IMR-90 (cell line): ENCODE measurements around the gene PLCB4. TPM values are rescaled to one million over a fixed set of nuclear protein-coding genes. Genes with fewer than 3 reads are reported as not detected.

Experiments
- ATAC-seq: fragments of 200-7000 bp; cut with Tn5 transposase; 2 replicates; pipeline ENCODE4 v1.9.1; 2020; ENCODE audit warnings: low read depth, mild to moderate bottlenecking, moderate library complexity
- BruUV-seq: library from RNA; stranded (reverse); fragments of 400-500 nt; replicated peaks from 2 replicates; lab custom pipeline; 2021; lab: Mats Ljungman, UMichigan
- CTCF ChIA-PET: fragments of 300-600 bp; formaldehyde crosslinking; extraction: SDS; loops from one replicate; lab custom pipeline; 2021; ENCODE audit warnings: antibody characterized with exemption; lab: Yijun Ruan, JAX
- POLR2A ChIA-PET: fragments of 300-600 bp; sonication (Branson Sonifier 250); formaldehyde crosslinking; loops from one replicate; lab custom pipeline; 2022; ENCODE audit warnings: antibody characterized with exemption; ENCODE audit not compliant: unreplicated experiment; lab: Charles Lee
- DNase-seq: peaks from one replicate; pipeline ENCODE4 v3.0.0; 2013
- H2AFZ ChIP-seq: replicated peaks from 2 replicates; pipeline ENCODE3; 2013; ENCODE audit warnings: low read length, mild to moderate bottlenecking; ENCODE audit not compliant: poor library complexity
- H2AK5ac ChIP-seq: 2 replicates; pipeline ENCODE4 v1.6.1; 2013; ENCODE audit warnings: low read depth, low read length, inconsistent platforms
- H2AK9ac ChIP-seq: replicated peaks from 2 replicates; pipeline ENCODE3; 2013; ENCODE audit warnings: mild to moderate bottlenecking, low read depth, low read length, moderate library complexity; ENCODE audit not compliant: poor library complexity
- H2BK120ac ChIP-seq: 2 replicates; pipeline ENCODE4 v1.6.1; 2013; ENCODE audit warnings: low read depth, low read length, inconsistent platforms
- H2BK15ac ChIP-seq: 3 replicates; pipeline ENCODE4 v1.6.1; 2013; ENCODE audit warnings: low read depth, low read length, inconsistent platforms
- H2BK20ac ChIP-seq: 2 replicates; pipeline ENCODE4 v1.6.1; 2013; ENCODE audit warnings: low read depth, mild to moderate bottlenecking, inconsistent platforms, low read length, moderate library complexity
- H2BK5ac ChIP-seq: 2 replicates; pipeline ENCODE4 v1.6.1; 2013; ENCODE audit warnings: mild to moderate bottlenecking, low read depth, low read length, inconsistent platforms; ENCODE audit not compliant: poor library complexity, severe bottlenecking
- H3K14ac ChIP-seq: replicated peaks from 2 replicates; pipeline ENCODE4 v1.6.1; 2013; ENCODE audit warnings: low read depth, low read length, inconsistent platforms
- H3K18ac ChIP-seq: 2 replicates; pipeline ENCODE4 v1.6.1; 2013; ENCODE audit warnings: low read depth, low read length, control low read depth
- H3K23ac ChIP-seq: 2 replicates; pipeline ENCODE4 v1.6.1; 2013; ENCODE audit warnings: low read depth, low read length, inconsistent platforms
- H3K27ac ChIP-seq: 2 replicates; pipeline ENCODE4 v1.5.1; 2013; ENCODE audit warnings: mild to moderate bottlenecking, control low read depth, low read length; ENCODE audit not compliant: insufficient read depth
- H3K27me3 ChIP-seq: 2 replicates; pipeline ENCODE4 v1.6.1; 2013; ENCODE audit warnings: low read length; ENCODE audit not compliant: control insufficient read depth, insufficient read depth
- H3K36me3 ChIP-seq: 2 replicates; pipeline ENCODE4 v1.6.1; 2013; ENCODE audit warnings: low read length, mixed read lengths; ENCODE audit not compliant: control insufficient read depth, insufficient read depth
- H3K4ac ChIP-seq: 2 replicates; pipeline ENCODE4 v1.6.1; 2013; ENCODE audit warnings: low read depth, low read length, inconsistent platforms
- H3K4me1 ChIP-seq: 2 replicates; pipeline ENCODE4 v1.6.1; 2013; ENCODE audit warnings: low read length, mixed read lengths; ENCODE audit not compliant: control insufficient read depth, insufficient read depth
- H3K4me2 ChIP-seq: 2 replicates; pipeline ENCODE4 v1.6.1; 2013; ENCODE audit warnings: low read depth, mild to moderate bottlenecking, control low read depth, low read length, moderate library complexity
- H3K4me3 ChIP-seq: 2 replicates; pipeline ENCODE4 v1.5.1; 2013; ENCODE audit warnings: low read depth, mild to moderate bottlenecking, control low read depth, low read length, moderate library complexity; ENCODE audit not compliant: insufficient read depth
- H3K56ac ChIP-seq: 2 replicates; pipeline ENCODE4 v1.6.1; 2013; ENCODE audit warnings: low read length, inconsistent platforms; ENCODE audit not compliant: insufficient read depth; ENCODE audit errors: extremely low read depth
- H3K79me1 ChIP-seq, 2 experiments: 2 replicates each; pipeline ENCODE4 v1.6.1; 2013; ENCODE audit warnings: low read length in 2 of 2, inconsistent platforms in 1 of 2, low read depth in 1 of 2
- H3K9ac ChIP-seq: 2 replicates; pipeline ENCODE4 v1.6.1; 2013; ENCODE audit warnings: low read depth, low read length, control low read depth
- H3K9me1 ChIP-seq: 2 replicates; pipeline ENCODE4 v1.6.1; 2013; ENCODE audit warnings: low read length, inconsistent platforms; ENCODE audit not compliant: insufficient read depth
- H3K9me3 ChIP-seq: 2 replicates; pipeline ENCODE4 v1.6.1; 2013; ENCODE audit warnings: low read length; ENCODE audit not compliant: control insufficient read depth, insufficient read depth
- H4K20me1 ChIP-seq: 2 replicates; pipeline ENCODE4 v1.6.1; 2013; ENCODE audit warnings: low read length, inconsistent platforms; ENCODE audit not compliant: insufficient read depth
- H4K5ac ChIP-seq: 2 replicates; pipeline ENCODE4 v1.6.1; 2013; ENCODE audit warnings: mild to moderate bottlenecking, low read depth, low read length, control low read depth
- H4K8ac ChIP-seq, 2 experiments: 2 replicates each; pipeline ENCODE4 v1.6.1; 2013; ENCODE audit warnings: low read depth in 2 of 2, low read length in 2 of 2, control low read depth in 1 of 2, inconsistent platforms in 1 of 2
- H4K91ac ChIP-seq: 2 replicates; pipeline ENCODE4 v1.6.1; 2013; ENCODE audit warnings: low read depth, low read length, inconsistent platforms; ENCODE audit not compliant: insufficient read depth
- BHLHE40 ChIP-seq: fragments of 150-350 bp; IDR thresholded peaks from 2 replicates; pipeline ENCODE4 v1.6.1; 2016; ENCODE audit warnings: mild to moderate bottlenecking, low read depth, low read length
- CHD1 ChIP-seq: IDR thresholded peaks from 2 replicates; pipeline ENCODE4 v1.6.1; 2012; ENCODE audit warnings: low read depth, low read length, improper control_type of control experiment
- CTCF ChIP-seq: conservative IDR thresholded peaks from 2 replicates; pipeline ENCODE4 v1.5.1; 2012; ENCODE audit warnings: mild to moderate bottlenecking, low read depth, low read length, improper control_type of control experiment
- ELK1 ChIP-seq: fragments of 150-350 bp; IDR thresholded peaks from 2 replicates; pipeline ENCODE4 v1.6.1; 2016; ENCODE audit warnings: low read depth, mild to moderate bottlenecking, low read length, moderate library complexity, borderline replicate concordance
- MAZ ChIP-seq: IDR thresholded peaks from 2 replicates; pipeline ENCODE4 v1.6.1; 2012; ENCODE audit warnings: low read depth, mild to moderate bottlenecking, low read length, improper control_type of control experiment, moderate library complexity, borderline replicate concordance
- POLR2A ChIP-seq: IDR thresholded peaks from 2 replicates; pipeline ENCODE4 v1.6.1; 2012; ENCODE audit warnings: mild to moderate bottlenecking, low read depth, low read length
- RFX5 ChIP-seq: IDR thresholded peaks from 2 replicates; pipeline ENCODE4 v1.8.0; 2012; ENCODE audit warnings: low read depth, mild to moderate bottlenecking, low read length, moderate library complexity
- WGBS, 2 experiments: methylation state at CpG; one replicate each; pipeline versions ENCODE4 v1.1.5 to v1.1.7; 2013; ENCODE audit warnings: missing lambda C conversion rate in 2 of 2; ENCODE audit not compliant: insufficient read length in 1 of 2; ENCODE audit errors: extremely low coverage in 2 of 2; 5-methylcytosine and 5-hydroxymethylcytosine counted together
- dilution Hi-C: fragments of 300-500 bp; cut with HindIII; formaldehyde crosslinking; loops from one replicate; pipeline ENCODE4 v1.14.3; 2018; ENCODE audit warnings: low sequenced_read_pairs; ENCODE audit not compliant: unreplicated experiment
- in situ Hi-C: fragments of 300-500 bp; cut with MboI; formaldehyde crosslinking; loops from 3 replicates; pipeline ENCODE4 v1.14.3; 2019; ENCODE audit warnings: low sequenced_read_pairs, inconsistent platforms, mixed read lengths
- intact Hi-C: fragments of 100-400 bp; cut with micrococcal nuclease; formaldehyde crosslinking; loops from 2 replicates; pipeline ENCODE4 v1.10.0; 2022
- polyA plus RNA-seq, 3 experiments: library from polyadenylated mRNA; depleted of rRNA; stranded (reverse); fragments of >200 nt; gene quantifications; 2 replicates each; pipeline ENCODE4 v1.2.3, GENCODE V29; 2012; ENCODE audit warnings: low replicate concordance in 1 of 3
- total RNA-seq: library from RNA; depleted of rRNA; stranded (reverse); fragments of >200 nt; gene quantifications from 2 replicates; pipeline ENCODE4 v1.2.3, GENCODE V29; 2012

Gene PLCB4
- total and polyA plus RNA-seq, 2 of the 4 experiments (the other 2 are of a cell fraction) = 12.5 to 24.0 TPM

GRCh38 chr20:9117548-9117947 is 48.7 kb downstream of the PLCB4 start:
- H3K23ac ChIP-seq = no peak overlapping the region
- H3K14ac ChIP-seq = no peak overlapping the region
- no peak overlapping the region for H2AFZ ChIP-seq
- H3K79me1 ChIP-seq = peaks cover 36 to 56% of the 10 kb centered on the region in 2 experiments
- in situ Hi-C loops = no loop called here
- DNase-seq = no peak
- 100% methylated on average over 1 of the region's 3 CpGs; no CpG with 5 or more reads in 1 of the 2 experiments for WGBS, 2 experiments
- no peaks in the 10 kb centered on the region for H3K27me3 ChIP-seq
- H3K9ac ChIP-seq = no peak overlapping the region
- no peak overlapping the region for H3K18ac ChIP-seq
- no peak overlapping the region for H2BK15ac ChIP-seq
- no peak overlapping the region for H4K91ac ChIP-seq
- no peaks in the 10 kb centered on the region for H3K36me3 ChIP-seq
- no peak overlapping the region for H3K4me2 ChIP-seq
- H3K27ac ChIP-seq = no peak overlapping the region
- peaks cover 20% of the 10 kb centered on the region for H3K9me1 ChIP-seq
- dilution Hi-C loops = no loop called here
- CTCF ChIA-PET = no interaction called here
- no peak overlapping the region for H4K8ac ChIP-seq
- H3K4me3 ChIP-seq = no peak overlapping the region
- POLR2A ChIA-PET = no interaction called here
- no peak overlapping the region for H3K56ac ChIP-seq
- H2BK20ac ChIP-seq = no peak overlapping the region
- H2BK120ac ChIP-seq = no peak overlapping the region
- H4K20me1 ChIP-seq = peaks cover 6% of the 10 kb centered on the region; the same call in 1 of the 2 replicates
- no peak overlapping the region for H2AK5ac ChIP-seq
- H2BK5ac ChIP-seq = no peak overlapping the region
- no peak overlapping the region for H2AK9ac ChIP-seq
- ATAC-seq = no peak
- intact Hi-C loops = no loop called here
- H3K4ac ChIP-seq = no peak overlapping the region
- no peaks in the 10 kb centered on the region for H3K9me3 ChIP-seq
- peaks cover 10% of the 10 kb centered on the region for H3K4me1 ChIP-seq
- BruUV-seq = no TSS peak
- no peak overlapping the region for H4K5ac ChIP-seq
- TF ChIP-seq CTCF = no peak
- TF ChIP-seq CHD1 = no peak
- no peak for TF ChIP-seq POLR2A
- no peak for TF ChIP-seq BHLHE40
- TF ChIP-seq RFX5 = no peak
- TF ChIP-seq ELK1 = no peak
- no peak for TF ChIP-seq MAZ
